HG02970 (cell line): Measurements from ENCODE around the gene LHFPL2.

ENCODE experiments used
- ATAC-seq: cut with Tn5 transposase; IDR thresholded peaks from one replicate; pipeline ENCODE4 v1.9.1; 2021; ENCODE audit warnings: mild to moderate bottlenecking, moderate library complexity, moderate number of reproducible peaks; ENCODE audit not compliant: unreplicated experiment, low FRiP score

The LHFPL2 gene

GRCh38 chr5:78552729-78553342, 95.7 kb downstream of the LHFPL2 start:
- no peak for ATAC-seq

- no peak for ATAC-seq
These were observed 97.7 kb downstream of the LHFPL2 start for GRCh38 chr5:78550891-78551290.

DNA sequence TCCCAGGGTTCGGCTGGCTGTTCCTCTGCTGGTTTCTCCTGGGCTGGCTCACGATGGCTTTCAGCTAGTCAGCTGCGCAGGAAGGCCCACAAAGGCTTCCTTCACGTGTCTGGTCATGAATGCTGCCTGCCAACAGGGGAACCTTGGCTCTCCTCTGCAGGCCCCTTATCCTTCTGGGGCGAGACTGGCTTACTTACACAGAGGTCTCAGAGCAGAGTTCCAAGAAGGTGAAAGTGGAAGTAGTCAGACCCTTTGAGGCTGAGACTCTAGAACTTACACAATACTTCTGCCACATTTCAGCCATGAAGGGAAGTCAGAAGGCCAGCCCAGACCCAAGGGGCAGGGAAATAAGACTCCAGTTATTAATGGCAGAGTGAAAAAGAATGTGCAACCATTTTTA, 99.5 kb downstream of the LHFPL2 start:
- no peak for ATAC-seq

- ATAC-seq = no peak
These were observed 100.6 kb downstream of the LHFPL2 start for GRCh38 chr5:78547731-78548615.

DNA sequence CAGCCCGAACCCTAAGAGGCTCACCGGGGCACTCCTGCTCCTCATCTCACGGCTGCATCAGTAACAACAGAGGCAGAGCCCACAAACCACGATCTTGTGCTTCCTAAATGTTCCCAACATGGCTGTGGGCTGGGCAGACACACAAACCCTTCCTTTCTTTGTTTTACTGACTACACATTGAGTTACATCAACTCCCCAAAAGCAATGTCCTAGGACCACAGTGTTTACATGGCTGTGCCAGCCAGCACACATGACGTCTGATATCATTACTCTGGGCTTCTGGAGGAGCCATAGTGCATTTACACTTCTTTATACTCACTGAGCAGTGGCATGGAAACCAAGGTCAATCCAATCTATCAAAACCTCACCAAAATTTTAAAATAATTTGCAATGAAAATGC, 101.4 kb downstream of the LHFPL2 start:
- no peak for ATAC-seq

DNA sequence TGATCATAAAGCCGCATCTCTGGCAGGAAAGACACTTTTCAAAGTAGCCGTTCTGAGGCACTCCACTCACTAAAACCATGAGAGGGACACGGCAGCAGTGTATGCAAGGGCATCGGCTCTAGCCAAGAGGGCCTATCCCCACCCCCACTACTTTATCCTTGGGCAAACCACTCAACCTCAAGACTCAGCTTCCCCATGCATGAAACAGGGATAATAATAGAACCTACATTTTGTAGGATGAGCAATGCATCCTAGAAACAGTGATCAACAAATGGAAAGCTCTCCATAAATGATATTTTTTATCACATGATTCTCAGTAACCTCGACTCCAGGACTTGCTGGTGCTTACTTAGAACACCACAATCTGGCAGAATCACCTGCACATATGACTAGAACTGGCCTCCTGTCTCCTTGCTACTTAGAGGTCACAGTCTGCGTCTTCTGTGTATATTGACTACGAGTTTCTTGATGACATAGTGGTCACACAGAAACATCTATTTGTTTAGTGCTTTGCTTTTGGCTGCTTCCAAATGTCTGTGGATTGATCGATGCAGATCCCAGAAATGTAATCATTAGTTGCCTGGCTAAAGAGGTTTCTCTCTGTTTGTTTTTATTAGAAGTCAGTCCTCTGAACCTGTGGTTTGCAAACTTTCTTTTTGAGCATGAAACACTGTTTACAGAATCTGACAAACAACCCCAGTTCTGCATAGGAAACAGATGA, 102.1 kb downstream of the LHFPL2 start:
- no peak for ATAC-seq

- ATAC-seq = no peak
These were observed 103.2 kb downstream of the LHFPL2 start for GRCh38 chr5:78545406-78545805.

- ATAC-seq = no peak
These were observed 103.9 kb downstream of the LHFPL2 start for GRCh38 chr5:78544561-78545201.

GRCh38 chr5:78543916-78544315, 104.7 kb downstream of the LHFPL2 start:
- no peak for ATAC-seq

DNA sequence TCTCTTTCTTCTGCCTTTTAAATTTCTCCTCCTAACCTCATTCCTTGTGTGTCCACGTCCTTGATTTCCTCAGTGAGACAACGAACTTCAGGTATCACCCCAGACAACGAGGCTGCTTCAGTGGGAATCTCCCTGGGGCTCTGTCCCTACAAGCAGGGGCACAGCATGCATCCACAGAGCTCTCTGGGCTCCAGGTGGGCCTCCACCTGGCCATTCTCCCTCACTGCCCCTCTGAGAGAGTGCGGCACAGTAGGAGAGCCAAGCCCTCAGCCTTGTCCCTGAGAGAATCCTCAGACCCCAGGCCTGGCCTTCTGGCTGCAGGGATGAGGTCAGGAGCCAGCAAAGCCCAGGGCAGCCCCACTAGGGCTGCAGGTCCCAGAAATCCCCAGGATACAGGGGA, 105.3 kb downstream of the LHFPL2 start:
- no peak for ATAC-seq

GRCh38 chr5:78542321-78542840, 106.2 kb downstream of the LHFPL2 start:
- no peak for ATAC-seq

DNA sequence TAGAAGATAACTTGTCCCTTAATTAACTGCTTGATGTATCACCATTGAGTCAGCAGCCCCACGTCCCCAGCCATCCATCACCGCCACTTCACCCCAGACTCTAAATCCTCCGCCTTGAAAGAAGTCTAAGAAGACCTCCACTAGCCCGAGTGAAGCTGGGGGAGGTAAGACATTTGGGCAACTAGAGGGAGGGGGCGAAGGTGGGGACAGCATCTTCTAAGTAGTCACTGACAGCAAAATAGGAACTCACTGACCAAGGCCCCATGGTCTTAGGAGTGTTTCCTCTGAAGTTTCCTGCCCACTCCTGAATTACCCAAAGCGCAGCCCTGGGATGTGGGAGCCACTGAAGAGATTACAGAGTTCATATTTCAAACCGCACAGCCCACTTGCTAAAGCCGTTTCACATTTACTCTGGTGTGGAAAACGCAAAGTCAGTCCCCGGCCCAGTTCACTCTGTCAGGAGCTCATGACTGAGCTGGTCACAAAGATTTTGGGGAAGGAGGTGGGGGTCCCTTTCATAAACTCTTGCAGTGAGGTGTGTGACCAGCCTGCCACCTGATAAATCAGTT, 107.4 kb downstream of the LHFPL2 start:
- no peak for ATAC-seq

DNA sequence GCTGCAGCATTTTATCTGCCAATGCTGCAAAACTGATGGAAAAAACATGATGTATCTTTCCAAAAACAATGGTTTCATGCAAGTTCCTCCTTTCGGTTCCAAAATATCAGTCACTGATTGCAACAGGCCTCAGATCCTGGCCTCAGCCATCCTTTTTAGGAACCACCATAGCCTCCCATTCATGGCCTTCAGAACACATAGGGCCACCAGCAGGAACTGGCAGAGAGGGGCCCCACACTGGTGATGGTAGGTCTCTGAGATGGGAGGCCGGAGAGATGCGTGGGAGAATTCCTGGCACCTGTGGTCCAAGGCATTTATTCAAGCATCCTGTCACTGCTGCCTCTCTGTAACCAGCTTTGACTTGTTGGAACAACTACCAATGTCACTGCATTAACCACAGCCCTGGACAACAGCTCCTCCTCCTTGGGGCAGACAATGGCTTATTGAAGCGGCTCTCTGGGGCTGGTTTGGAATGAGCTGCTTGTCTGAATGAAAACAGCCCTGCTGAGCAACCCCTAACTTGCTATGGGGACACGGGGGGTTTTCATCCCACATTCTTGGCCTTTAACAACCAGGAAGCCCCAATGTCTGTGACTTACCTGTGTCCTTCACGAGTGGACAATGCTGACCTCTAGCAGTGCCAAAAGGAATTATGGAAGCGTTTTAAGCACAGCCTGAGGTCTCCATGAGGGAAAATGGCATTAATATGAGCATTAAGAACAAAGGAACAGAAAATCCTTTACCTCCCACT, 108.1 kb downstream of the LHFPL2 start:
- no peak for ATAC-seq

- ATAC-seq = no peak
These were observed 110.2 kb downstream of the LHFPL2 start for GRCh38 chr5:78538240-78538850.

DNA sequence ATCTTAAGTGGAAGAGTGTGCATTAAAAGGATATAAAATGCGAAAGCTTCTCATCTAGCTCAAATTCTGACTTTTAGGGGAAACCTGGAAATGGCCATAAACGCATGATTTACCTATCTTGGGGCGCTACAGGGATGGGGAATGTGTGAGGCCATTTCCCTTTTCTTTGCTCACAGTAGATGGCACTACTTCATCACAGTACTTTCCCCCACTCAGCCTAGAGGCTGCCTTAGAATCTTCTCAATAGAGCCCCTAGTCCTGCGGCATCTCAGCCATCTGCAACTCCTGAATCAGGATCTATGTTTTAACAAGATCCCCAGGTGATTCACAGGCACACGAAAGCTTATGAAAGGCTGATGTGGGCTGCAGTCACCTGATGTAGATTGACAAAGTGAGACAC, 110.8 kb downstream of the LHFPL2 start:
- ATAC-seq = no peak

DNA sequence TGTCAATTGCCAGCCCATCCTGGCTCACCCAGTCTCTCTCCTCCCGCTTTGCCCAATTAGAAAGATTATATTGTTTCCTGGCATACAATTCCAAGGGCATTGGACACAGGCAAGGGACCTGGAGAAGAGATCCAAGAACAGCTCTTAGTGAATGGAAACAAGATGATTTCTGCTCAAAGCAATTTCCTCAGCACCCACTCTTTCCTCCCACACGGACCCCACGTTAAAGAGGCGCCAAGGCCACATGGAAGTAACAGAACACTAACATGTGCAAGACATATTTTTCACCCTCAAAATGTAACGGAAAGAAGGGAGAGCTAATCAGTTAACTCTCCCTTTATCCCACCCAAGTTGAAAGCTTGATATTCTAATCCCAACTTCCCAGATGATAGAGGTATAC, 111.2 kb downstream of the LHFPL2 start:
- no peak for ATAC-seq

GRCh38 chr5:78536661-78537196, 111.8 kb downstream of the LHFPL2 start:
- no peak for ATAC-seq

GRCh38 chr5:78534905-78535200, 113.7 kb downstream of the LHFPL2 start:
- ATAC-seq = no peak
